ENCODE measurements around the gene ZMYM2.

GRCh38 chr13:20053891-20054290 lies 95.4 kb downstream of the ZMYM2 start:
- TF ChIP-seq POLR2A (IDR thresholded peaks at IDR 0.05; ENCODE audit: low read depth, low read length) (no peak), POLR2AphosphoS5 (IDR thresholded peaks at IDR 0.05; ENCODE audit: low read depth, low read length) (no peak)

All from GM12892 (cell line).